Breast epithelium (tissue), 4 donors: ENCODE data around the gene SETD1A. TPM values are rescaled to one million over a fixed set of nuclear protein-coding genes. Genes with fewer than 3 reads are reported as not detected.
"Not testable (repeated sequence)": the region's sequence is repeated elsewhere in the genome, so short reads cannot be mapped to it uniquely, and the experiment has no call there.

Experiments
- DNase-seq, 2 donors: peaks; one replicate each; pipeline ENCODE4 v3.0.0-alpha.2; 2019; ENCODE audit warnings: low spot score in 2 of 2
- H3K27ac ChIP-seq, 2 donors: fragments of 200-600 bp; sonication (generic) in 1 of 2; one replicate each; pipeline ENCODE4 v1.5.1; 2016 to 2019; ENCODE audit warnings: mild to moderate bottlenecking in 1 of 2
- H3K27me3 ChIP-seq, 2 donors: fragments of 200-600 bp; sonication (generic) in 1 of 2; one replicate each; pipeline versions ENCODE4 v1.5.1 to v1.6.0; 2017 to 2019; ENCODE audit warnings: control low read depth in 1 of 2, mild to moderate bottlenecking in 1 of 2
- H3K36me3 ChIP-seq: fragments of 200-600 bp; one replicate; pipeline ENCODE4 v1.5.1; 2019
- H3K4me1 ChIP-seq, 2 donors: fragments of 200-600 bp; sonication (generic); one replicate each; pipeline ENCODE4 v1.5.1; 2016 to 2019; ENCODE audit warnings: control low read depth in 1 of 2
- H3K4me3 ChIP-seq, 3 donors: fragments of 200-600 bp; sonication (generic); 1 replicate in 2 of 3; 2 replicates in 1 of 3; pipeline ENCODE4 v1.5.1; 2016 to 2019; ENCODE audit warnings: mild to moderate bottlenecking in 3 of 3, moderate library complexity in 2 of 3
- H3K9me3 ChIP-seq, 2 donors: fragments of 200-600 bp; sonication (generic) in 1 of 2; one replicate each; pipeline ENCODE4 v1.5.1; 2016 to 2019; ENCODE audit warnings: control low read depth in 1 of 2
- POLR2A ChIP-seq: fragments of 450-650 bp; IDR thresholded peaks from one replicate; pipeline ENCODE4 v1.6.1; 2016; ENCODE audit warnings: antibody characterized with exemption, mild to moderate bottlenecking, moderate library complexity
- POLR2AphosphoS5 ChIP-seq, 3 donors: sonication (generic); formaldehyde crosslinking; IDR thresholded peaks; one replicate each; pipeline ENCODE4 v1.6.1; 2017; ENCODE audit warnings: antibody characterized with exemption in 3 of 3
- intact Hi-C: fragments of 100-400 bp; cut with DNase I; formaldehyde crosslinking; loops from one replicate; pipeline ENCODE4 v1.15.1; 2023; ENCODE audit warnings: low total_unique reads
- total RNA-seq, 3 donors: library from RNA; depleted of rRNA; stranded (reverse); fragments of >200 nt; gene quantifications; one replicate each; pipeline ENCODE4 v1.1.0, GENCODE V29; 2016
- TF ChIP-seq, protein P1 (sequence below), 3 donors: fragments of 450-650 bp; IDR thresholded peaks; one replicate each; pipeline ENCODE4 v1.5.1; 2016 to 2017; ENCODE audit warnings: antibody characterized with exemption in 3 of 3, mild to moderate bottlenecking in 3 of 3, moderate library complexity in 3 of 3

SETD1A gene
- total RNA-seq, 3 donors from 2014 or later = 4.8 to 5.6 (median 5.1) TPM

DNA sequence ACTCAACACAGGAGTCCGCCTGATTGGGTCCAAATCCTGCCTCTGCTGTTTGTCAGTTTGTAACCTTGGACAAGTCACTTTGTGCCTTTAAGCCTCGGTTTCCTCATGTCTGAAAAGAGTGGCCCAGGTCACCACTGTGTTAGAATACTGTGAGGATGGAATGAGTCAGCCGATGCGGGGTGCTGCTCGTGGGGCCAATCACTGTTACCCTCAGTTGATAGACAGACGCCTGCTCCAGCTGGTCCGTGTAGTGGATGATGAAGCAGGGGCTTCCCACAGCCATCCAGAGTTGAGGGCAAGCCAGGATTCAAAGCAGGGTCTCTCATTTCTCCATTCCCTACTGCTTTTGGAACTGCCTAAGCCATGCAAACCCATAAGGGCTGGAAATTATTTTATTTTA, 28.4 kb upstream of the SETD1A start:
- no peaks in the 10 kb centered on the region for H3K36me3 ChIP-seq

GRCh38 chr16:30930160-30930571, 27.4 kb upstream of the SETD1A start:
- H3K4me1 ChIP-seq = no peaks in the 10 kb centered on the region
- intact Hi-C loops = no loop called here
- H3K9me3 ChIP-seq = no peaks in the 10 kb centered on the region
- no peak for DNase-seq
- no peak overlapping the region for H3K27ac ChIP-seq
- H3K36me3 ChIP-seq = no peaks in the 10 kb centered on the region
- no peak for TF ChIP-seq POLR2AphosphoS5 (IDR thresholded peaks at IDR 0.05)
- no peak overlapping the region for H3K4me3 ChIP-seq
- H3K27me3 ChIP-seq = no peaks in the 10 kb centered on the region

More for the DNA sequence above, 28.4 kb upstream of the SETD1A start:
- H3K27me3 ChIP-seq = no peaks in the 10 kb centered on the region
- TF ChIP-seq POLR2A (no peak), POLR2AphosphoS5 (IDR thresholded peaks at IDR 0.05) (no peak)
- TF ChIP-seq, protein P1, sequence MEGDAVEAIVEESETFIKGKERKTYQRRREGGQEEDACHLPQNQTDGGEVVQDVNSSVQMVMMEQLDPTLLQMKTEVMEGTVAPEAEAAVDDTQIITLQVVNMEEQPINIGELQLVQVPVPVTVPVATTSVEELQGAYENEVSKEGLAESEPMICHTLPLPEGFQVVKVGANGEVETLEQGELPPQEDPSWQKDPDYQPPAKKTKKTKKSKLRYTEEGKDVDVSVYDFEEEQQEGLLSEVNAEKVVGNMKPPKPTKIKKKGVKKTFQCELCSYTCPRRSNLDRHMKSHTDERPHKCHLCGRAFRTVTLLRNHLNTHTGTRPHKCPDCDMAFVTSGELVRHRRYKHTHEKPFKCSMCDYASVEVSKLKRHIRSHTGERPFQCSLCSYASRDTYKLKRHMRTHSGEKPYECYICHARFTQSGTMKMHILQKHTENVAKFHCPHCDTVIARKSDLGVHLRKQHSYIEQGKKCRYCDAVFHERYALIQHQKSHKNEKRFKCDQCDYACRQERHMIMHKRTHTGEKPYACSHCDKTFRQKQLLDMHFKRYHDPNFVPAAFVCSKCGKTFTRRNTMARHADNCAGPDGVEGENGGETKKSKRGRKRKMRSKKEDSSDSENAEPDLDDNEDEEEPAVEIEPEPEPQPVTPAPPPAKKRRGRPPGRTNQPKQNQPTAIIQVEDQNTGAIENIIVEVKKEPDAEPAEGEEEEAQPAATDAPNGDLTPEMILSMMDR (IDR thresholded peaks at IDR 0.05) = no peak
- H3K4me3 ChIP-seq = no peak overlapping the region
- no peaks in the 10 kb centered on the region for H3K9me3 ChIP-seq
- peaks cover 0 to 7% of the 10 kb centered on the region in 2 donors for H3K4me1 ChIP-seq
- intact Hi-C loops = no loop called here
- DNase-seq = no peak
- H3K27ac ChIP-seq = no peak overlapping the region

- H3K27me3 ChIP-seq = no peaks in the 10 kb centered on the region
- H3K4me1 ChIP-seq = no peaks in the 10 kb centered on the region
- no peak for DNase-seq
- intact Hi-C loops = no loop called here
- no peak overlapping the region for H3K4me3 ChIP-seq
- no peak overlapping the region for H3K27ac ChIP-seq
- no peak for TF ChIP-seq POLR2AphosphoS5 (IDR thresholded peaks at IDR 0.05)
- TF ChIP-seq POLR2A = no peak
- TF ChIP-seq, protein P1 (IDR thresholded peaks at IDR 0.05) = no peak
- H3K36me3 ChIP-seq = no peaks in the 10 kb centered on the region
- no peaks in the 10 kb centered on the region for H3K9me3 ChIP-seq
Measured at GRCh38 chr16:30931068-30931650, 26.4 kb upstream of the SETD1A start.

DNA sequence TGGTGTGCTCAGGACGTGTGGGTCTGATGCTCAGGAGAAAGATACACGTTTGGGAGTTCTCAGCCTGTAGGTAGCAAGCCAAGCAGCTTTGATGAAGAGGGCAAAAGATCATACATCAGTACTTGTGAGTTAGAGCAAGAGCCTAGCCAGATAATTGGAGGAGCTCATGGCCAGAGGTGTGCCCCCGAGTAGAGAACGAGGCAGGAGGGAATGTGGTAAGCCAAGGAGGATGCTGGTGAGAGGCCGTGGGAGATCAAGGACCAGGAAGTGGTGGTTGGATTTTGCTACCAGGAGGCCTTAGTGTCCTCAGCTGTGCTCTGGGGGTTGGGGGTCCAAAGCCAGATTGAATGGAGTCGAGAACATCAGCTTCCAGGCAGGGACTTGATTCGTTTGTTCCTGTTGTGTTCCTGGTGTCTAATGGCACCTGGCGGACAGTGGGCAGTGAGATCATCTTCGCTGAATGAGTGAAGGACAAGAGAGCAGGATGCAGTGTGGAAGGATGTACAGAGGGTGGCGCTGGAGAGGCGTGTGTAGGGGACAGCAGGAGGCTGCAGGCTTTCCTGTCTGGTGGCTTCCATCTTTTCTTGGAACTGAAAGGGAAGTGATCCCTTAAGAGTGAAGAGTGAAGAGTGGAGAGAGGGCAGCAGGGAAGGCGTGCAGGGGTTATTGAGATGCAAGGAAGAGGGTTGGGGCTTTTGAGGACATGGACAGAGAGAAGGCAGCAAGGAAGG, 22.6 kb upstream of the SETD1A start:
- Histone ChIP-seq H3K4me1 (no peaks in the 10 kb centered on the region), H3K27ac (no peak overlapping the region), H3K9me3 (no peaks in the 10 kb centered on the region), H3K4me3 (no peak overlapping the region), H3K36me3 (no peaks in the 10 kb centered on the region), H3K27me3 (no peaks in the 10 kb centered on the region)
- intact Hi-C loops = no loop called here
- TF ChIP-seq POLR2A (no peak), POLR2AphosphoS5 (IDR thresholded peaks at IDR 0.05) (no peak)
- TF ChIP-seq, protein P1 (IDR thresholded peaks at IDR 0.05) = peak in 1 of 3 donors; percentile 18
- DNase-seq = no peak

DNA sequence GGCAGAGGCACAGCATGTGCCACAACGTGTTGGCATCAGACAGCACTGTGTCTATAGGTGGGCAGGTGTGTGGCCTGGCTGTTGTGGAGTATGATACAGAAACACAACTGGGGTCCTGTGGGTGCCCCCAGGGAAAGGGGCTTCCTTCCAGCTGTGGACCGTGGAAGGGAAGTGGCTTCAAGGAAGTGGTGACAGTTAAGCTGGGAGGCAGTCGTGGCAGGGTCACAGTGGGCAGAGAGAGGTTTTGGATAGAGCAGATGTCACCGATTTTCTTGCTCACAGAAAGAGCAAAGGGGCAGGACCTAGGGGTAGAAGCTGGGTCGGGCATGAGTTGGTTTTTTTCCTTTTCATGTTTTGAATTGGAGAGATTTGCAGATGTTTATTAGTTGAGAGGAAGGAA, 19.9 kb upstream of the SETD1A start:
- intact Hi-C loops = no loop called here
- no peaks in the 10 kb centered on the region for H3K4me1 ChIP-seq
- H3K36me3 ChIP-seq = no peaks in the 10 kb centered on the region
- H3K9me3 ChIP-seq = no peaks in the 10 kb centered on the region
- TF ChIP-seq, protein P1 (IDR thresholded peaks at IDR 0.05) = no peak
- no peak for TF ChIP-seq POLR2A
- no peak for TF ChIP-seq POLR2AphosphoS5 (IDR thresholded peaks at IDR 0.05)
- no peak overlapping the region for H3K27ac ChIP-seq
- DNase-seq = no peak
- no peak overlapping the region for H3K4me3 ChIP-seq
- H3K27me3 ChIP-seq = no peaks in the 10 kb centered on the region

DNA sequence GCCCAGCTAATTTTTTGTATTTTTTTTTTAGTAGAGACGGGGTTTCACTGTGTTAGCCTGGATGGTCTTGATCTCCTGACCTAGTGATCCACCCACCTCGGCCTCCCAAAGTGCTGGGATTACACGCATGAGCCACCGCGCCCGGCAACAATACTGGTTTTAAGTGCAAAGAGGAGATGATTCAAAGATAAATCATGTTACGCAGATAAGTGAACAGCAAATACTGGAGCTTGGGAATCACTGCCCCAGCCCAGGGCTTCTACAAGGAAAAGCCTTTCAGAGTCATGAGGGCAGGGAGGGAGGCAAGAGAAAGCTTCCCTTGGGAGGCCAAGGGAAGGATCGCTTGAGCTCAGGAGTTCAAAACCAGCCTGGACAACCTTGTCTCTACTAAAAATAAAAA, 18.0 kb upstream of the SETD1A start:
- H3K36me3 ChIP-seq, H3K27ac ChIP-seq, intact Hi-C loops, H3K4me1 ChIP-seq, H3K4me3 ChIP-seq, DNase-seq, H3K27me3 ChIP-seq, H3K9me3 ChIP-seq: not testable (repeated sequence)
